ENCODE measurements around the gene ZBTB16. TPM values are rescaled to one million over a fixed set of nuclear protein-coding genes. Genes with fewer than 3 reads are reported as not detected.

Gene ZBTB16
- total RNA-seq, 1 experiment from 2014 or later = not detected

DNA sequence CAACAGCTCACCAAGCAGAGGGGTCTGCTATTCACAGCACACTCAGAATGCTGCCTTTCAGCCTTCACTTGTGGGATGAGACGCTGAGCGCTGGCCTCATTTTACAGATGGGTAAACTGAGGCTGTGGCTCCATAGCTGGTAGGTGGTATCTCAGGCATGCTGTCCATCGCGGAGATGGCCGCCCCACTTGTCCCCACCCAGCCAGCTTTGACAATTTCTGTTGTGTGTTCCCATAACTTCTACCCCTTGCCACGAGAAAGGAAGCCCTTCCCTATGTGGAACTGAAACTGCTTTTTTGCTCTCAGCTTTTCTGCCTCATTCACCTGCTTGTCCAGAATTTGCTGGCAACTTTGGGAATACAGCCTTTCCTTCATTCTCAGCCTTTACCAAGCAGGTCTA lies 200.6 kb downstream of the ZBTB16 start:
- no peak for DNase-seq (ENCODE audit: low read depth)

DNA sequence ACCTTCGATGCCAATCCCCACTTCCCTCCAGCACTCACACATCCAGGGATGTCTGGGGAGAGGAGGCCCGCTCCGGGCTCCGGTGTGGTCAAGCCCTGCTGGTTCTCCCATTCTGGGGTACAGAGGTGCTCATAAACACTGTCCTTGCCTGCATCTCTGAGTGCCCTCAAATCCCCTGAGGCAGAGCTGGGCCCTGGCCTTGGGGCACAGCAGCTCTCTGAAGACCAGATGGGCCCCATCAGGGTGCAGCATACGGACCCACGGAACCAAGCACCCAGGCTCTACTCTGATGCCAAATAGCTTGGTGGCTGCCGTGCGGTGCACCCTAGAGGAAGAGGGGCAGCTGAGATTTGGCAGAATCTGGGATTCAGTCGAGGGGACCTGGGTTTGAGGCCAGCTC lies 201.0 kb downstream of the ZBTB16 start:
- DNase-seq (ENCODE audit: low read depth) = no peak

GRCh38 chr11:114261791-114262190 lies 202.3 kb downstream of the ZBTB16 start:
- no peak for DNase-seq (ENCODE audit: low read depth)

DNA sequence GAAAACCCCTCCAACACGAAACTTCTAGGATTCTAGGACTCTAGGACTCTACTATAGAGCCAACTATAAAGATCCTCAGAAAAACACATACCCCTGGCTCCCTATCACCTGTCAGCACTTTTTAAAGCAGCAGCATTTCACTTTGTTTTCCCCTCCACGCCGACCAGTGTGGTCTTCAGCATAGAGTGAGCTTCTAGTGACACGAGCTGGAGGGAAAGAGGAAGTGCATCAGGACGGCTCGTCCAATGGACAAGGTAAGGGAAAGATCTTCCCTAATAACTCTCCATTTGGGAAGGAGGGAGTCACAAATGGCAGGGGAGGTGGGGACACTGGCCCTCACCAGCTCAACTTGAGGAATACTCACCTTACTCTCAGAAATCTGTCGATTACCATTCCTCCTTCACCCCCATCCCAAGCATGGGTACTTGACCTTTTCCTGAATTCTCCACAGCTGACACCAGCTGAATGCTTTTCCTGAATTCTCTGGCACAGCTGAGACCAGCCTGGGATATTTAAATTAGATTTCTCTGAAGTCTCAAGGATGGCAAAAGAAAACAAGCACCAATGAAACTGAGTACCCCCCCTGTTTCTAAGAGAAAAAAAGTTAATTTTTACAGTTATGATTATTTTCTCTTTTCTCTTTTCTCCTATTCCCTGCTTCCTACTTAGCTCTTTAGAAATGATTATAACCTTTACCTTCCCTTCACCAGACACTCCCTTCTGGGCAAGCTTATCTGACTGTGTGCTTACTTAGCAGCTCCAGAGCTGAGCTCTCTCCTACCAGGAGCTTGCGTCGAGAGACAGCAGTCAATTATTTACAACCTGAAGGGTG lies 203.4 kb downstream of the ZBTB16 start:
- DNase-seq (ENCODE audit: low read depth) = peak; percentile 47

- DNase-seq (ENCODE audit: low read depth) = no peak
Observed at GRCh38 chr11:114263513-114264170, 204.1 kb downstream of the ZBTB16 start.

- DNase-seq (ENCODE audit: low read depth) = no peak
Observed at GRCh38 chr11:114264381-114264780, 204.9 kb downstream of the ZBTB16 start.

- DNase-seq (ENCODE audit: low read depth) = no peak
Observed at GRCh38 chr11:114265122-114265878, 205.8 kb downstream of the ZBTB16 start.

- DNase-seq (ENCODE audit: low read depth) = no peak
Observed at GRCh38 chr11:114269498-114269897, 210.0 kb downstream of the ZBTB16 start.

GRCh38 chr11:114270531-114271270 lies 211.2 kb downstream of the ZBTB16 start:
- no peak for DNase-seq (ENCODE audit: low read depth)

DNA sequence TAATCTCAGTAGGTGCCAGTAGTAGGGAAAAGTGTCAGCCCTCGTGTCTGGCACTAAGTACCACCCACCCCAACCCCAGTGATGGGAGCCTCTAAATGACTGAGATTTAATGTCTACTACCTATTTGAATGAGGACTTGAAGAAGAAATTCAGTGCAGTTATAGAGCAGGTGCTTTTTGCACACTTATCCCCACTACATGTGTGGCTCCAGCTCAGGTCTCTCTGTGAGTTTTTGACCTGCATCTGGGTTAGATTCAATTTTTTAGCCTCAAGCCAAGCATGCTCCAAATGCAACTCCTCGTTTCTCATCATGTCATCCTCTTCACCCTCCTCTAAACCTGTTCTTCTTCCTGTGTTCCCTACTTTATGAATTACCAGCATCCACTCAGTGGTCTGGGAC lies 211.8 kb downstream of the ZBTB16 start:
- no peak for DNase-seq (ENCODE audit: low read depth)

DNA sequence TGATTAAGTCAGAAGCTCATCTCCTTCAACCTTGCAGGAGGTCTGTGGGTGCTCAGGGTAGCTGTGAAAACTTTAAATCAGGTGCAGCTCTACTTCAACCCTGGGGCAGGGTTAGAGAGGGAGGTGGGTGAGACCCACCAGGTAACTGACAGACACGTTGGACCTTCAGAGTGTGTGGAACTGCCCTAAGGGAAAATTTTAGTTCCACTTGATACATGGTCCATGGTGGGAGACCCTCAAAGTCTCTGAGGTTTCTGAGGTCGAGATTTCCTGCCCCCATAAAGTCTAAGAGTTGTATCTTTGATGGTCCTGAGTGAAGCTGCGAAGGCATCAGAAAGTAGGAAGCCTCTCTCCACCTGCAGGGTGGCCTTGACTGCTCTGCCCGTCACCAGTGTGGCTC lies 212.8 kb downstream of the ZBTB16 start:
- DNase-seq (ENCODE audit: low read depth) = no peak

DNA sequence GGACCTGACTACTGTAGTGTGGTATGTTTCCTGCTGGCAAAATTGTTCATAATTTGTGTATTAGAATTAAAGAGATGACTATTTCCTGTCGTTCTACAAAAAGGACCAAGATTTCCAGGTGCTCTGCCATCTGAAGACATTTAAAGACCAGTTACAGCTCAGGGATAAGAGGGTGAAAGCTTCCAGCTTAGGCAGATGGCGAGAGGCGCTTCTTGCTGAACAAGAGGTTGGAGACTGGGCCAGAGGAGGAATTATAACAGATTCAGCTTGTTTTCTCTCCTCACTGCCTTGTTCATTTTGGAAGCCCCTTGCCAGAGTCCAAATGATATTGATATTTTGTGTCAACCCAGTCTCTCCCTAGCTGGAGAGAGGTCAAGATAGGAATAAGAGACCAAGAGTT lies 213.6 kb downstream of the ZBTB16 start:
- no peak for DNase-seq (ENCODE audit: low read depth)

DNA sequence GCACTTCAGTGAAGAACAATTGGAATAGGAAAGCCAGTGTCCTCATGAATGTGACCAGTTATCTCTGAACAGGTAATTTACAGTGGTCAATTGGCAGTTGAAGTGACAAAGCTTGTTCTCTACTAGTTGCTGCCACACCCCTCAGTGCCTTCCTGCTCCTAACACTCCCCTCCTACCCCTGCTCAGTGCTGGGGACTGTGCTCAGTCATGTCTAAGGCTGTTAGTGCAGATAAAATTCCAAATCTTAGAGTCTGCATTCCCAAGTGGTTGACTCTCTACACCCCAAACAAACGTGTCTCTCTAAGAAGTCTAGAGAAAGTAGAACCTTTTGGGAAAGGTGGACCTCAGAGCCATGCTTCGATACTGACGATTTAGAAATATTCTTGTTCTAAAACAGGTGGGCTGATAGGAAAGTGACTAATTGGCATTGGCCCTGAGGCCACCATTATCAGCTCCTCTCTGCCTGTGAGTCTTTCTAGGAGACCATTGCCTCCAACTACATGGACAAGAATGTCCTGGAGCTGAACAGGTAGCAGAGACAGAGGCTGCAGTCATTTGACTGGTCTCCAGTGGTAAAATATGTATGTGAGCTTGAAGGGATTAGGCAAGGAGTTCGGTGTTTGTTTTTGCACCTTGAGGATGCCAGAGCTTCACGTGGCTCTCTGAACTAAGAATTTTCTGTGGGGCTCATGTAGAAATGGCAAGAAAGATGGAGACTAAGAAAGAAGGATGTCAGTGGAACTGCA lies 214.6 kb downstream of the ZBTB16 start:
- DNase-seq (ENCODE audit: low read depth) = no peak

- DNase-seq (ENCODE audit: low read depth) = no peak
Observed at GRCh38 chr11:114274637-114275036, 215.1 kb downstream of the ZBTB16 start.

GRCh38 chr11:114275280-114275679 lies 215.8 kb downstream of the ZBTB16 start:
- DNase-seq (ENCODE audit: low read depth) = no peak

DNA sequence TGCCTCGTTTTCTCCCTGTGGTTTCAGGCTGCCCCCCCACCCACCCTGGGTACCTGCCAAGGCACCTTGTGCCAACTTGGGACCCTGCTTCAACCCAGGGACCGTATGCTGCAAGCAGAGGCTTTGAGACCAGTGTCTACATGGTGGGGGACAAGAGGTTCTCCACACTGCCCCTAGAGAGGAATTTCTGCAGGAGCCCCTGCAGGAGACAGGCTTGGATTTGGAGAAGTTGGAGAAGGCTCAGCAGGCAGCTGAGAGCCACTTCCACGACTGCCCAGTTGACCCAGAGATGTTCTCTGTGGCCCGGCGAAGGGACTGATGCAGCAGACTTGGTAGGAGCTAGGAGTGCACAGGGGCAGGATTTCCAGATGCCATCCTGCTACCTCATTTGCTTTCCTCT lies 216.6 kb downstream of the ZBTB16 start:
- no peak for DNase-seq (ENCODE audit: low read depth)

- no peak for DNase-seq (ENCODE audit: low read depth)
Observed at GRCh38 chr11:114277637-114278341, 218.3 kb downstream of the ZBTB16 start.

DNA sequence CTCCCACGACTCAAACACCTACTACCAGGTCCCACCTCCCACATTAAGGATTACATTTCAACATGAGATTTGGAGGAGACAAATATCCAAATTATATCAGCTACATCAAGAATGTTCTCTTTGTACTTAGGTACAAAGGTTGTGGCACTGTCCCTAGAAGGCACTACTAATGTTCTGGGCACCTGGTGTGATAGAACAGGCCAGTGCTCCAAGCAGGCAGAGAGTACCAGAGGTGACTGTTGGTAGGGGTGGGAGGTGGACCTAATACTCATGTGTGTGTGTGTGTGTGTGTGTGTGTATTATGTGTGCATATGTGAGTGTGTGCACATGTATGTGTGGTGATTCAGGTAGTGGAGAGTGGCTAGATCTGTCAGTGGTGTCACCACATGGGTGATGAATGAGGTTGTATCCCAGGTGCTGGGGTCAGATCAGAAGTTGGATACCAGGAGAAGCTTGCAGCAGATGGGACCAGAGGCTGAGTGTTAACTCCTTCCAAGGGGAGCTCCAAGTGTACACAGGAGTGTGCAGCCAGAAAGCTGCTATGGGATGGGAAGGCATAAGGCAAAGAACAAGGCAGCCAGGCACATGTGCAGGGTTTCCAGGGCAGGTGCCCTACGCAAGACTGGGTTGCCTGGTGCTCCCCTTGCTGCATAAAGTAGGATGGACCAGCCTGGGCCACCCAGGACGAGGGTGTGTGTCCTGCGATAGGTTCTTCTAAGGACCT lies 219.0 kb downstream of the ZBTB16 start:
- no peak for DNase-seq (ENCODE audit: low read depth)

- peak; percentile 51 for DNase-seq (ENCODE audit: low read depth)
Observed at GRCh38 chr11:114279792-114280546, 220.5 kb downstream of the ZBTB16 start.
